Neutrophil (primary cell): ENCODE data around the gene DISC1.

ENCODE experiments used
- H3K27ac ChIP-seq: fragments of 200-600 bp; sonication (generic); 2 replicates; pipeline ENCODE4 v1.5.1; 2016; ENCODE audit warnings: mild to moderate bottlenecking, moderate library complexity
- H3K27me3 ChIP-seq: fragments of 200-600 bp; sonication (generic); 2 replicates; pipeline ENCODE4 v1.6.0; 2016; ENCODE audit warnings: mild to moderate bottlenecking
- H3K36me3 ChIP-seq: fragments of 200-600 bp; sonication (generic); 2 replicates; pipeline ENCODE4 v1.5.1; 2017
- H3K4me1 ChIP-seq, 2 experiments: fragments of 200-600 bp in 1 of 2; sonication (generic) in 1 of 2; 1 replicate in 1 of 2; 2 replicates in 1 of 2; pipeline versions ENCODE4 v1.5.1 to v1.6.1; 2013 to 2016; ENCODE audit warnings: low read depth in 1 of 2, low read length in 1 of 2, mild to moderate bottlenecking in 1 of 2, moderate library complexity in 1 of 2; ENCODE audit not compliant: control insufficient read depth in 1 of 2, insufficient read depth in 1 of 2
- H3K4me3 ChIP-seq, 2 experiments: fragments of 200-600 bp in 1 of 2; sonication (generic) in 1 of 2; 1 replicate in 1 of 2; 2 replicates in 1 of 2; pipeline ENCODE4 v1.5.1; 2013 to 2016; ENCODE audit warnings: low read depth in 1 of 2, low read length in 1 of 2, mild to moderate bottlenecking in 1 of 2, moderate library complexity in 1 of 2
- H3K9me3 ChIP-seq: fragments of 200-600 bp; sonication (generic); 2 replicates; pipeline ENCODE4 v1.5.1; 2016
- TF ChIP-seq, protein P1 (sequence below): fragments of 200-600 bp; sonication (generic); IDR thresholded peaks from 2 replicates; pipeline ENCODE4 v1.5.1; 2016; ENCODE audit warnings: antibody characterized with exemption

DISC1 gene

DNA sequence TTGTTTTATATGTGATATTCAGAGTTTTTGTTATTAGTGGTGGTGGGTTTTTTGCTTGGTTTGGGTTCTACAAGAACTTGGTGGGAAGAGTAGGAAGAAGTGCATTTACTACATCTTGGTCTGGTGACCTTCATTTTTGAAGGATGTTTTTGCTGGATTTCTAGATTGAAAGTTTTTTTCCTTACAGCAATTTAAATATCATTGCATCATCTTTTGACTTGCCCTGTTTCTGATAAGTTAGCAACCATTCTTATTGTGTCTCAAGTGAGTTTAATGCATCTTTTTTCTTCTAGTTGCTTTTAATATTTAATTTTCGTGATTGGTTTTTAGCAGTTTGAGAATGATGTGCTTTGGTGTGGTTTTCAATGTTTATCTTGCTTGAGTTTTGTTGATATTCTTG is 447.7 kb downstream of the DISC1 start:
- Histone ChIP-seq H3K4me1 (no peaks in the 10 kb centered on the region), H3K4me3 (no peak overlapping the region), H3K36me3 (no peaks in the 10 kb centered on the region), H3K9me3 (no peaks in the 10 kb centered on the region), H3K27ac (no peak overlapping the region), H3K27me3 (no peaks in the 10 kb centered on the region)
- TF ChIP-seq, protein P1, sequence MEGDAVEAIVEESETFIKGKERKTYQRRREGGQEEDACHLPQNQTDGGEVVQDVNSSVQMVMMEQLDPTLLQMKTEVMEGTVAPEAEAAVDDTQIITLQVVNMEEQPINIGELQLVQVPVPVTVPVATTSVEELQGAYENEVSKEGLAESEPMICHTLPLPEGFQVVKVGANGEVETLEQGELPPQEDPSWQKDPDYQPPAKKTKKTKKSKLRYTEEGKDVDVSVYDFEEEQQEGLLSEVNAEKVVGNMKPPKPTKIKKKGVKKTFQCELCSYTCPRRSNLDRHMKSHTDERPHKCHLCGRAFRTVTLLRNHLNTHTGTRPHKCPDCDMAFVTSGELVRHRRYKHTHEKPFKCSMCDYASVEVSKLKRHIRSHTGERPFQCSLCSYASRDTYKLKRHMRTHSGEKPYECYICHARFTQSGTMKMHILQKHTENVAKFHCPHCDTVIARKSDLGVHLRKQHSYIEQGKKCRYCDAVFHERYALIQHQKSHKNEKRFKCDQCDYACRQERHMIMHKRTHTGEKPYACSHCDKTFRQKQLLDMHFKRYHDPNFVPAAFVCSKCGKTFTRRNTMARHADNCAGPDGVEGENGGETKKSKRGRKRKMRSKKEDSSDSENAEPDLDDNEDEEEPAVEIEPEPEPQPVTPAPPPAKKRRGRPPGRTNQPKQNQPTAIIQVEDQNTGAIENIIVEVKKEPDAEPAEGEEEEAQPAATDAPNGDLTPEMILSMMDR = no peak

DNA sequence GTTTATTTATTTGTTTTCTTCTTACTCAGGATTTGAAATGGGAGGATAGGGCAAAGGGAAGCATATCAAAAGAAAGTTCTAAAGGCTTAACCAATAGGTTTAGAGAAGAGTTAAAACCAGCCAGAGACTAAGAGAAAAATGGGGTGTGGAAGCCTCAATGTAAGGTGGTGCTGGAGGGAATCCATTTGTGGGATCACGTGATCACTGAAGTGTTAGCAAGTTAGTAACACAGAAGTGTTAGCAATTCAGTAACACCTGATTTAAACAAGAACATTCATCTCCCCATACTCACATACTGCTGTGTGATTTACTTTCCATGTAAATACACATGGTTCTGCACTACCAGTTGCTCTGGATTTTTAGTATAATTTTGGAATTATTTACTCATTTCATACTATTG is 451.2 kb downstream of the DISC1 start:
- TF ChIP-seq, protein P1 = no peak
- Histone ChIP-seq H3K9me3 (no peaks in the 10 kb centered on the region), H3K27ac (no peak overlapping the region), H3K27me3 (no peaks in the 10 kb centered on the region), H3K4me3 (no peak overlapping the region), H3K36me3 (no peaks in the 10 kb centered on the region), H3K4me1 (no peaks in the 10 kb centered on the region)

DNA sequence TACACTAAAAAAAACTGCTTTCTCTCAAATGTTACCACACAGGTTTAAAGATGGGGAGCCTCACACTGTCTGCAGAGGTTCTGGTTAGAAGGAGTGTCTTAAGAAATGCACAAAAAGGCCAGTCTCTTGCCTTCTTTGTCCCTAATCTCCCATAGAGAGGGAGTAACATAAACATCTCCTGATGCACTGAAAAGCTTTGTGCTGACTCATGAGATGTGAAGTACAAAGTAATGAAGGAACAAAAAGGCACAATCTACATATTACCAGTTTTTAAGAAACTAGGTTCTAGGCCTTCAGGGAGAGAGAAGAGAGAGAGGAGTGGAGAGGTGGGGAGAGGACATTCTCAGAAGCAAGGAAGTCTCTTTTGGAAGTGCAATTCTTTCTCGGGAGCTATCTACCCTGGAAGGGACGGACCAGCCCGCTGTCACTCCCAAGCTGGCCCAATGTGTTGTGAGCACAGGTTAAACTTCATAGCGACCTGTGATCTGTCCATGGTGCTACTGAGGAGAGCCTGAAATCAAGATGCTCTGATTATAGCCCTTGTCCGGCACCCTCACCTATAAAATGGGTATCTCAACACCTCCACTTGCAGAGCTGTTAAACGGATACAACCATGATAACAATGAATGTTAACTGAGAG is 458.1 kb downstream of the DISC1 start:
- no peaks in the 10 kb centered on the region for H3K27me3 ChIP-seq
- TF ChIP-seq, protein P1 = no peak
- H3K9me3 ChIP-seq = no peaks in the 10 kb centered on the region
- no peak overlapping the region for H3K4me3 ChIP-seq
- H3K27ac ChIP-seq = no peak overlapping the region
- no peaks in the 10 kb centered on the region for H3K36me3 ChIP-seq
- no peaks in the 10 kb centered on the region for H3K4me1 ChIP-seq

DNA sequence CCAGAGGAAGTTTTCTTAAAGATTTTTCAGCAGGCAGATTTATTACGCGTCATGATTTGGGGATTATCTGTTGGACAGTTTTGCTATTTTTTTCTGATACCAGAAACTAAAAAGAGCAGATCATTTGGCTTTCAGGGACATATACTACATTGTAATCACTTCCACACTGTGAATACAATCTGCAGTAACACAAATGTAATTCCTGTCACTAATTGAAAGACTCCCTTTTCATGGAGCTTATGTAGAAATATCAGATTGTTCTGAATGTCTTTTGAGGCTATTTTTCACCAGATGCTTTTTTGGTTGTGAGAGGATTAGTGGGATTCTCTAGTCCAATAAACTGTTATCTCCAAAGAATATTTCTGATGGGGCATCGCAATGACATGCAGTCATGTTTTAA is 464.2 kb downstream of the DISC1 start:
- Histone ChIP-seq H3K9me3 (no peaks in the 10 kb centered on the region), H3K4me1 (no peaks in the 10 kb centered on the region), H3K27ac (no peak overlapping the region), H3K27me3 (peaks cover 5% of the 10 kb centered on the region), H3K36me3 (no peaks in the 10 kb centered on the region), H3K4me3 (no peak overlapping the region)
- TF ChIP-seq, protein P1 = no peak
